Measurements from ENCODE around the gene TMEM247.

- TF ChIP-seq POLR2A (IDR thresholded peaks at IDR 0.05) (no peak), CTCF (IDR thresholded peaks at IDR 0.05) (no peak)
Observed at GRCh38 chr2:46521215-46521683, 41.9 kb downstream of the TMEM247 start.

Data from testis (tissue), 2 donors.